ENCODE data around the gene C1QTNF9.
"Not testable (repeated sequence)": the region's sequence is repeated elsewhere in the genome, so short reads cannot be mapped to it uniquely, and the experiment has no call there.

C1QTNF9 gene

GRCh38 chr13:24360106-24360505 is 50.7 kb downstream of the C1QTNF9 start:
- no peak overlapping the region for H3K4me3 ChIP-seq
- H3K4me1 ChIP-seq = no peaks in the 10 kb centered on the region
- H3K36me3 ChIP-seq = no peaks in the 10 kb centered on the region
- TF ChIP-seq Cebpa-rat (IDR thresholded peaks at IDR 0.05) = no peak
- H3K9me3 ChIP-seq (replicated peaks in 1 of 11) = no peaks in the 10 kb centered on the region
- no peak overlapping the region for H3K27ac ChIP-seq
- H3K27me3 ChIP-seq = no peaks in the 10 kb centered on the region
- no peak overlapping the region for H3K4me2 ChIP-seq
- H3K9ac ChIP-seq = no peak overlapping the region
- H4K20me1 ChIP-seq = no peaks in the 10 kb centered on the region

GRCh38 chr13:24361113-24361512 is 51.7 kb downstream of the C1QTNF9 start:
- TF ChIP-seq Cebpa-rat (IDR thresholded peaks at IDR 0.05) = no peak
- Histone ChIP-seq H3K9ac (no peak overlapping the region), H3K36me3 (no peaks in the 10 kb centered on the region), H3K4me1 (no peaks in the 10 kb centered on the region), H3K27ac (no peak overlapping the region), H3K9me3 (replicated peaks in 1 of 11) (no peaks in the 10 kb centered on the region), H3K27me3 (no peaks in the 10 kb centered on the region), H4K20me1 (no peaks in the 10 kb centered on the region), H3K4me2 (no peak overlapping the region), H3K4me3 (no peak overlapping the region)

GRCh38 chr13:24361852-24362366 is 52.5 kb downstream of the C1QTNF9 start:
- H3K4me3 ChIP-seq = no peak overlapping the region
- no peak for TF ChIP-seq Cebpa-rat (IDR thresholded peaks at IDR 0.05)
- no peak overlapping the region for H3K4me2 ChIP-seq
- no peaks in the 10 kb centered on the region for H3K27me3 ChIP-seq
- H3K36me3 ChIP-seq = no peaks in the 10 kb centered on the region
- H4K20me1 ChIP-seq = no peaks in the 10 kb centered on the region
- no peaks in the 10 kb centered on the region for H3K9me3 ChIP-seq (replicated peaks in 1 of 11)
- no peak overlapping the region for H3K27ac ChIP-seq
- no peak overlapping the region for H3K9ac ChIP-seq
- no peaks in the 10 kb centered on the region for H3K4me1 ChIP-seq

GRCh38 chr13:24362435-24362952 is 53.1 kb downstream of the C1QTNF9 start:
- Histone ChIP-seq H3K4me2 (no peak overlapping the region), H3K4me3 (no peak overlapping the region), H3K27me3 (no peaks in the 10 kb centered on the region), H4K20me1 (no peaks in the 10 kb centered on the region), H3K9me3 (replicated peaks in 1 of 11) (no peaks in the 10 kb centered on the region), H3K9ac (no peak overlapping the region), H3K4me1 (no peaks in the 10 kb centered on the region), H3K27ac (no peak overlapping the region), H3K36me3 (no peaks in the 10 kb centered on the region)
- no peak for TF ChIP-seq Cebpa-rat (IDR thresholded peaks at IDR 0.05)

GRCh38 chr13:24365191-24365590 is 55.8 kb downstream of the C1QTNF9 start:
- no peaks in the 10 kb centered on the region for H4K20me1 ChIP-seq
- no peaks in the 10 kb centered on the region for H3K9me3 ChIP-seq (replicated peaks in 1 of 11)
- peaks cover 0 to 13% (median 8%) of the 10 kb centered on the region in 10 experiments; a peak in 10 of 20 replicates for H3K4me1 ChIP-seq
- H3K27me3 ChIP-seq = no peaks in the 10 kb centered on the region
- no peak overlapping the region for H3K9ac ChIP-seq
- H3K4me3 ChIP-seq = no peak overlapping the region
- H3K27ac ChIP-seq = no peak overlapping the region
- no peaks in the 10 kb centered on the region for H3K36me3 ChIP-seq
- no peak overlapping the region for H3K4me2 ChIP-seq
- no peak for TF ChIP-seq Cebpa-rat (IDR thresholded peaks at IDR 0.05)

GRCh38 chr13:24366315-24366714 is 56.9 kb downstream of the C1QTNF9 start:
- H3K4me2 ChIP-seq; H3K36me3 ChIP-seq; H3K4me3 ChIP-seq; H3K27ac ChIP-seq; H3K9me3 ChIP-seq (replicated peaks in 1 of 11); H3K27me3 ChIP-seq; H4K20me1 ChIP-seq; H3K9ac ChIP-seq: not testable (repeated sequence)
- H3K4me1 ChIP-seq = peaks cover 0 to 13% (median 8%) of the 10 kb centered on the region in 10 experiments; a peak in 10 of 20 replicates

GRCh38 chr13:24371273-24371672 is 61.9 kb downstream of the C1QTNF9 start:
- not testable (repeated sequence) for H3K4me2 ChIP-seq; H3K9ac ChIP-seq; H4K20me1 ChIP-seq; H3K4me3 ChIP-seq; H3K36me3 ChIP-seq; H3K27ac ChIP-seq; H3K27me3 ChIP-seq; H3K9me3 ChIP-seq (replicated peaks in 1 of 11)
- peaks cover 0 to 13% (median 8%) of the 10 kb centered on the region in 10 experiments; a peak in 10 of 20 replicates for H3K4me1 ChIP-seq
